ENCODE measurements around the gene WDFY2.
A peak's percentile ranks its signal among the peaks of the same experiment; 100 is the strongest.

Gene WDFY2

GRCh38 chr13:51666374-51666773 is 82.1 kb downstream of the WDFY2 start:
- H3K27ac ChIP-seq = peak overlapping the region; percentile 15; the same call in 1 of the 2 replicates
- TF ChIP-seq CTCF (conservative IDR thresholded peaks at IDR 0.05) = no peak

- H3K27ac ChIP-seq = peak overlapping the region; percentile 15; the same call in 1 of the 2 replicates
- TF ChIP-seq CTCF (conservative IDR thresholded peaks at IDR 0.05) = no peak
Measured at GRCh38 chr13:51666839-51667238, 82.6 kb downstream of the WDFY2 start.

DNA sequence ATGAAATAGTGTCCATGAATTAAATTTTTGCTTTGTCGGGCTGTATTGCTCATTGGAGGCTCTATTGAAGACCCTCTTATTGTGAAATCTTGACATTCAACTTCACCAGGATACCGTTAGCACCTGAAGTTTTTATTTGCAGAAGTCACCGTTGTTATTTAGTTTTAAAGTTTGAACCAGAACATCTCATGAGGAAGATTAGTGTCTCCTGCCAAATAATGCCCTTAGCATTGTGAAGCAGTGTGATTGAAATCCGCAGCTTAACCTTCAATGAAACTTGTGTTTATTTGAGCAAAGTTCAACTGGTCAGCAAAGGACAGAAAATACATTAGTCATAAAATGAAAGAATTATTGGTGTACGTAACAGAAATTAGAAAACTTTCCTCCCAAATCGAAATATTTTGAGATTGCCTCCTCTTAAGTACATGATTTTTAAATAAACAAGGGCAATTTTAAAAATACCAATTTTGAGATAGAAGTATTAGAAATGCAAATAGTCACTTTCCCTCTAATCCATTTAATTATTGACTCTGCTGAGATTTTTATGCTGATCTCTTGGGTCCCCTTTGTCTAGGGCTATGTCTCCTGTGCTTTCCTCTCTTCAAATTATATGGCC is 84.4 kb downstream of the WDFY2 start:
- TF ChIP-seq CTCF (conservative IDR thresholded peaks at IDR 0.05) = no peak
- H3K27ac ChIP-seq = no peak overlapping the region

DNA sequence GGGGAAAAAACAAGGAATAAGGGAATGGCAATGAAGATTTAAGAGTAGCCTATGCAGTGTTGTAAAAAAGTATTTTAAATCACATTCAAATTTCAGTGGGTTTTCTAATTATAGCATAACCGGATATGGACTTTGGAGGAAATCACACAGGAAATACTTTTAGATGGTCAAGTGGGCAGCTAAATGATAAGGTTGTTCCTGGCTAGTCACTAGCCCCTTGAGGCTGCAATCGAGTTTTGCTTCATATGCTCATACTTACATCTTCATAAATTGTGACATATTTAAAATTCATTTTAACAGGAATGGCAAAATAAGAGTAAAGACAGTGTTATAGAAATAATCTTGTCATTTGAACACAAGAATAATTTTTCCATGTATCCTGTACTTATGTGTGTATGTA is 88.9 kb downstream of the WDFY2 start:
- no peak for TF ChIP-seq CTCF (conservative IDR thresholded peaks at IDR 0.05)
- no peak overlapping the region; the same call in 1 of the 2 replicates for H3K27ac ChIP-seq

- H3K27ac ChIP-seq = peak overlapping the region; percentile 85
- TF ChIP-seq CTCF (conservative IDR thresholded peaks at IDR 0.05) = no peak
Measured at GRCh38 chr13:51674276-51674675, 90.0 kb downstream of the WDFY2 start.

DNA sequence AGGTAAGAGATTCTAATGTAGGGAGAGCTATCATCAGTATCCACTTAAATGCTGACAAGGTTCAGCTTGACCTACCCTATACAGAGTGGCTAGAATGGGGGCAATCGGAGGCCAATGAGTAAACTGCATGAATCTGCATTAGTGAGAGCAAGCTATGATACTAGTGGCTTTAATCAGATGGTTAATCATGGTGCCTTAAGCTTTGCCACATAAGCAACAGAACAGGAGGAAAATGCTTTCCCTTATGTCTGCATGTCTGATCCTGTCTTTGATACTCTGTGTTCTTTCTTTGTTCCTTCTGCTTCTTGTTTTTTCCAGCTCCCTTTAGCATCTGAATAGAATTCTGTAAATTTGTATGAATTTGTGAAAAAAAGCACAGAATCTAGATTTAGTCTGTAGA is 91.1 kb downstream of the WDFY2 start:
- no peak for TF ChIP-seq CTCF (conservative IDR thresholded peaks at IDR 0.05)
- peak overlapping the region; percentile 85 for H3K27ac ChIP-seq

DNA sequence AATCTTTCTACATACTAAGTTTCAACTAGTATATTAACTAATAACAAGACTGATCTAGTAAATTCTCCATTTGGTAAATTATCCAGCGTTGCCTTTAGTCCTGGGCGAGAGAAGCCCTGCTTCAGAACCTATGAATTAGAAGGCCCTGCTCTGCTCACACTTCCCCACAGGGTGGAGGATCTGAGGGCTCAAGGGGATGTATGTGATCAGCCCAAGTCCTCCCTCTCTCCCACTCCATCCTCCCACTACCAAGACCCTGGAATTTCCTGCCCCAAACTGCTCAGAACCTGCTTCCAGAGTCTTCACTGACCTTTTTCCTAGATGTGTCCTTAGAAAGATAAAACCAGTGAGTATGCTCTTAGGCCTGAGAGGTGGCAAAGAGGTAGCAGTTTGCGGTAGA is 91.6 kb downstream of the WDFY2 start:
- 0 out of 2 replicates have a peak overlapping the region, but pooled peaks have one; percentile 85 for H3K27ac ChIP-seq
- TF ChIP-seq CTCF (conservative IDR thresholded peaks at IDR 0.05) = no peak

Measured in VCaP (cell line).